K562 (cell line): ENCODE results near the gene B3GALT6. TPM values are rescaled to one million over a fixed set of nuclear protein-coding genes. Genes with fewer than 3 reads are reported as not detected.

Experiments
- ATAC-seq: fragments of 200-7000 bp; cut with Tn5 transposase; 3 replicates; pipeline ENCODE4 v1.9.1; 2020; ENCODE audit warnings: moderate library complexity
- BruUV-seq: library from RNA; stranded (reverse); fragments of 400-500 nt; replicated peaks from 2 replicates; lab custom pipeline; 2021; lab: Mats Ljungman, UMichigan
- CTCF ChIA-PET: fragments of 300-600 bp; formaldehyde crosslinking; extraction: SDS; loops from one replicate; lab custom pipeline; 2021; ENCODE audit warnings: low intra/inter-chr PET ratio; lab: Yijun Ruan, JAX
- POLR2A ChIA-PET: fragments of 300-600, 350-650 bp; sonication (Branson Sonifier 250); formaldehyde crosslinking; extraction: SDS; loops from one replicate; lab custom pipeline; 2021; ENCODE audit warnings: antibody characterized with exemption, inconsistent platforms; lab: Yijun Ruan, JAX
- DNase-seq, 4 experiments: peaks; one replicate each; pipeline versions ENCODE4 v3.0.0 to v3.0.0-alpha.2; 2011 to 2018; ENCODE audit warnings: low spot score in 3 of 4, mixed read lengths in 3 of 4; ENCODE audit errors: extremely low read depth in 1 of 4
- FAIRE-seq: peaks from 2 replicates; lab custom pipeline; 2011; peaks lifted over from hg19 to GRCh38; lab: Jason Lieb, UNC
- H2AFZ ChIP-seq: 2 replicates; pipeline ENCODE4 v1.6.0; 2011; ENCODE audit warnings: low read depth, low read length, control low read depth, inconsistent platforms
- H3K27ac ChIP-seq: fragments of 200-600 bp; 3 replicates; pipeline ENCODE4 v1.8.0; 2011; ENCODE audit warnings: low read depth, mild to moderate bottlenecking, control low read depth, inconsistent platforms, low read length, moderate library complexity, mixed read lengths; ENCODE audit errors: extremely low read depth
- H3K27me3 ChIP-seq, 2 experiments: fragments of 300-600 bp in 1 of 2; 2 replicates in 1 of 2; 3 replicates in 1 of 2; pipeline versions ENCODE4 v1.6.0 to v1.8.0; 2011; ENCODE audit warnings: inconsistent platforms in 2 of 2, low read length in 2 of 2, mild to moderate bottlenecking in 1 of 2, mixed read lengths in 1 of 2, moderate library complexity in 1 of 2; ENCODE audit not compliant: control insufficient read depth in 2 of 2, insufficient read depth in 2 of 2
- H3K36me3 ChIP-seq: fragments of 300-600 bp; 3 replicates; pipeline ENCODE4 v1.8.0; 2011; ENCODE audit warnings: mild to moderate bottlenecking, low read length, inconsistent platforms; ENCODE audit not compliant: control insufficient read depth, insufficient read depth
- H3K4me1 ChIP-seq, 2 experiments: fragments of 200-600 bp in 1 of 2; replicated peaks in 1 of 2; 2 replicates in 1 of 2; 3 replicates in 1 of 2; pipeline versions ENCODE4 v1.5.1 to v1.8.0; 2011; ENCODE audit warnings: inconsistent platforms in 2 of 2, low read length in 2 of 2, mild to moderate bottlenecking in 1 of 2, mixed read lengths in 1 of 2, moderate library complexity in 1 of 2; ENCODE audit not compliant: control insufficient read depth in 2 of 2, insufficient read depth in 2 of 2
- H3K4me2 ChIP-seq: 2 replicates; pipeline ENCODE4 v1.6.1; 2011; ENCODE audit warnings: low read length, control low read depth, inconsistent platforms, mixed read lengths; ENCODE audit not compliant: insufficient read depth
- H3K4me3 ChIP-seq: fragments of 200-600 bp; sonication (generic), shearing (Covaris generic); 2 replicates; pipeline ENCODE4 v1.5.1; 2016; ENCODE audit warnings: control low read depth, inconsistent platforms
- H3K79me2 ChIP-seq: fragments of 200-600 bp; 3 replicates; pipeline ENCODE4 v1.8.0; 2011; ENCODE audit warnings: low read length, inconsistent platforms; ENCODE audit not compliant: control insufficient read depth, insufficient read depth
- H3K9ac ChIP-seq, 2 experiments: 2 replicates each; pipeline versions ENCODE4 v1.6.0 to v1.6.1; 2011; ENCODE audit warnings: low read depth in 2 of 2, low read length in 2 of 2, control low read depth in 1 of 2, inconsistent platforms in 1 of 2, mild to moderate bottlenecking in 1 of 2, mixed read lengths in 1 of 2; ENCODE audit not compliant: insufficient read depth in 1 of 2
- H3K9me1 ChIP-seq: one replicate; pipeline ENCODE4 v1.6.0; 2011; ENCODE audit warnings: inconsistent platforms, mild to moderate bottlenecking, low read length, moderate library complexity; ENCODE audit not compliant: control insufficient read depth, insufficient read depth
- H3K9me3 ChIP-seq: replicated peaks from 2 replicates; pipeline ENCODE4 v1.5.1; 2011; ENCODE audit warnings: low read depth, low read length, inconsistent platforms; ENCODE audit not compliant: control insufficient read depth, insufficient read depth
- H4K20me1 ChIP-seq: replicated peaks from 2 replicates; pipeline ENCODE4 v1.6.1; 2011; ENCODE audit warnings: low read length, inconsistent platforms, mixed read lengths; ENCODE audit not compliant: control insufficient read depth, insufficient read depth
- CEBPB ChIP-seq: fragments of 450-650 bp; IDR thresholded peaks from 2 replicates; pipeline ENCODE4 v1.6.1; 2016; ENCODE audit warnings: missing genetic modification characterization, missing compliant biosample characterization
- DEAF1 ChIP-seq: fragments of 450-650 bp; formaldehyde crosslinking; IDR thresholded peaks from 2 replicates; pipeline ENCODE4 v1.4.0; 2020; ENCODE audit warnings: mild to moderate bottlenecking, moderate library complexity
- MBD2 ChIP-seq: sonication (generic); IDR thresholded peaks from 2 replicates; pipeline ENCODE4 v1.6.1; 2016; ENCODE audit warnings: low read depth, borderline replicate concordance
- MTA2 ChIP-seq: fragments of 450-650 bp; IDR thresholded peaks from 2 replicates; pipeline ENCODE4 v1.6.1; 2016; ENCODE audit warnings: low read depth
- NCOA6 ChIP-seq: fragments of 450-650 bp; IDR thresholded peaks from 2 replicates; pipeline ENCODE4 v1.6.1; 2017; ENCODE audit warnings: mild to moderate bottlenecking
- POLR2G ChIP-seq: fragments of 200-400 bp; formaldehyde crosslinking; IDR thresholded peaks from 2 replicates; pipeline ENCODE4 v1.6.1; 2017; ENCODE audit warnings: low read depth, mild to moderate bottlenecking, antibody characterized with exemption, low read length, moderate library complexity
- PRDM10 ChIP-seq: fragments of 450-650 bp; IDR thresholded peaks from 2 replicates; pipeline ENCODE4 v1.6.1; 2018; ENCODE audit not compliant: partially characterized antibody
- RBM22 ChIP-seq: fragments of 200-400 bp; formaldehyde crosslinking; IDR thresholded peaks from 2 replicates; pipeline ENCODE4 v1.6.1; 2018; ENCODE audit warnings: low read length, low read depth; ENCODE audit not compliant: poor library complexity, severe bottlenecking
- SRSF1 ChIP-seq: fragments of 200-400 bp; formaldehyde crosslinking; IDR thresholded peaks from 2 replicates; pipeline ENCODE4 v1.6.1; 2017; ENCODE audit warnings: mild to moderate bottlenecking, low read depth, low read length, moderate library complexity
- ZBTB33 ChIP-seq: sonication (generic); formaldehyde crosslinking; IDR thresholded peaks from 2 replicates; pipeline ENCODE4 v1.8.1; 2023; ENCODE audit warnings: mild to moderate bottlenecking, missing genetic modification reagents
- WGBS: fragments of 100-300 bp; shearing (Covaris generic); methylation state at CpG from one replicate; pipeline ENCODE4 v1.1.6; 2016; ENCODE audit warnings: low coverage, mixed read lengths; ENCODE audit not compliant: insufficient coverage; ENCODE audit errors: missing lambda C conversion rate; 5-methylcytosine and 5-hydroxymethylcytosine counted together
- in situ Hi-C: fragments of 300-500 bp; cut with MboI; formaldehyde crosslinking; loops from 4 replicates; pipeline ENCODE4 v1.15.0; 2018; ENCODE audit warnings: inconsistent platforms, mixed read lengths
- intact Hi-C: fragments of 100-400 bp; cut with micrococcal nuclease; formaldehyde crosslinking; loops from 2 replicates; pipeline ENCODE4 v1.14.2; 2022
- polyA plus RNA-seq, 8 experiments: library from polyadenylated mRNA; depleted of rRNA in 4 of 8; stranded (reverse) in 5 of 8; unstranded in 3 of 8; fragments of >200 nt; fragmentation: Nextera tagmentation in 2 of 8; fragmentation: Illumina TruSeq in 1 of 8; extraction: Ambion mirVana in 2 of 8; extraction: Trizol in 1 of 8; gene quantifications; 2 replicates each; pipeline versions ENCODE4 v1.2.1 to v1.2.3, GENCODE V29; 2011 to 2014; ENCODE audit warnings: inconsistent platforms in 1 of 8, missing spikeins in 1 of 8
- total RNA-seq, 7 experiments: library from RNA; depleted of rRNA in 6 of 7; stranded (reverse); fragments of >200 nt in 6 of 7; fragmentation: Illumina TruSeq in 2 of 7; extraction: Trizol in 2 of 7; gene quantifications; 2 replicates each; pipeline versions ENCODE4 v1.2.1 to v1.2.3, GENCODE V29; 2011 to 2021; ENCODE audit warnings: low replicate concordance in 1 of 7

Gene B3GALT6
- total and polyA plus RNA-seq, 9 of the 15 experiments (the other 6 are each of a cell fraction or from before 2014, with no cell fraction given), result 0.68 to 29.8 (median 9.9) TPM

GRCh38 chr1:1215881-1216605, 16.0 kb upstream of the B3GALT6 start (continued):
- TF ChIP-seq DEAF1 (CRISPR knock-in tag) (no peak), MTA2 (no peak), SRSF1 (no peak), MBD2 (no peak), NCOA6 (no peak)
- TF ChIP-seq, all 486 proteins: peak for 3

GRCh38 chr1:1216770-1217620, 15.0 kb upstream of the B3GALT6 start:
- in situ Hi-C loops, result no loop called here
- POLR2A ChIA-PET, result interaction anchor here (0.6 to 2.4 kb wide), 4 partner anchors 9 to 302 kb away, joined by 3 to 12 read pairs (median 6); partner anchors contain the start of genes B3GALT6 and SDF4
- WGBS, result 91% methylated on average over 40 of the region's 74 CpGs
- peak; percentile 41; the same call in 1 of the 2 replicates for TF ChIP-seq POLR2G
- peak; percentile 13 for TF ChIP-seq RBM22
- peak; percentile 79; the same call in 1 of the 2 replicates for TF ChIP-seq ZBTB33 (CRISPR knock-in tag)
- no peak for TF ChIP-seq PRDM10
- TF ChIP-seq CEBPB, result no peak

More at GRCh38 chr1:1216770-1217620, 15.0 kb upstream of the B3GALT6 start:
- no peaks in the 10 kb centered on the region for H3K9me3 ChIP-seq
- H3K79me2 ChIP-seq, result no peaks in the 10 kb centered on the region
- no peaks in the 10 kb centered on the region for H3K27me3 ChIP-seq
- CTCF ChIA-PET, result no interaction called here
- intact Hi-C loops, result no loop called here
- H3K36me3 ChIP-seq, result peaks cover 64% of the 10 kb centered on the region; the same call in 2 of the 3 replicates
- peaks cover 0 to 72% of the 10 kb centered on the region in 2 experiments; a peak in 2 of 5 replicates for H3K4me1 ChIP-seq
- no peak overlapping the region for H3K27ac ChIP-seq
- no peak overlapping the region for H3K4me3 ChIP-seq
- no peak overlapping the region for H3K4me2 ChIP-seq
- TSS peak; percentile 62 for BruUV-seq
- ATAC-seq (no peak), FAIRE-seq (no peak), DNase-seq (peak in 1 of 4 experiments; percentile 37)
- no peak overlapping the region for H2AFZ ChIP-seq
- H4K20me1 ChIP-seq, result no peaks in the 10 kb centered on the region; the same call in 1 of the 2 replicates
- H3K9ac ChIP-seq, result no peak overlapping the region
- H3K9me1 ChIP-seq, result no peaks in the 10 kb centered on the region
